SU-DHL-6 (cell line): ENCODE data around the gene DLG4.

ENCODE experiments used
- H2AFZ ChIP-seq: fragments of 200-600 bp; sonication (generic); 2 replicates; pipeline ENCODE4 v1.6.1; 2014; ENCODE audit warnings: low read depth, mild to moderate bottlenecking, moderate library complexity, mixed read lengths, antibody characterized with exemption, low read length; ENCODE audit not compliant: severe bottlenecking
- H3F3A ChIP-seq: fragments of 200-600 bp; shearing (Covaris generic); 2 replicates; pipeline ENCODE4 v1.6.0; 2016; ENCODE audit warnings: antibody characterized with exemption, mild to moderate bottlenecking; ENCODE audit not compliant: insufficient read depth
- H3K27ac ChIP-seq: fragments of 200-600 bp; sonication (generic); 2 replicates; pipeline ENCODE4 v1.5.1; 2016; ENCODE audit warnings: low read depth, mild to moderate bottlenecking, low read length, moderate library complexity, mixed read lengths
- H3K27me3 ChIP-seq: fragments of 200-600 bp; sonication (generic), shearing (Covaris generic); 2 replicates; pipeline ENCODE4 v1.6.0; 2014; ENCODE audit warnings: mild to moderate bottlenecking, low read length
- H3K36me3 ChIP-seq: fragments of 200-600 bp; sonication (generic); 2 replicates; pipeline ENCODE4 v1.6.1; 2014; ENCODE audit warnings: mild to moderate bottlenecking, low read length, mixed read lengths
- H3K4me2 ChIP-seq: fragments of 300-600, 200-600 bp; shearing (Covaris generic), sonication (generic); 2 replicates; pipeline ENCODE4 v1.6.0; 2014; ENCODE audit warnings: low read length, low read depth, mild to moderate bottlenecking; ENCODE audit not compliant: poor library complexity, severe bottlenecking
- H3K4me3 ChIP-seq: fragments of 200-600 bp; sonication (generic); 2 replicates; pipeline ENCODE4 v1.5.1; 2014; ENCODE audit warnings: antibody characterized with exemption, low read length, mild to moderate bottlenecking, mixed read lengths; ENCODE audit not compliant: insufficient read depth, poor library complexity, severe bottlenecking
- H3K79me2 ChIP-seq: fragments of 200-600 bp; sonication (generic); 2 replicates; pipeline ENCODE4 v1.6.1; 2014; ENCODE audit warnings: mild to moderate bottlenecking, low read length, moderate library complexity; ENCODE audit not compliant: insufficient read depth
- H3K9ac ChIP-seq: fragments of 200-600 bp; sonication (generic); 2 replicates; pipeline ENCODE4 v1.7.0; 2014; ENCODE audit warnings: mild to moderate bottlenecking, low read length
- H3K9me2 ChIP-seq: fragments of 200-600 bp; sonication (generic); replicated peaks from 2 replicates; pipeline ENCODE4 v1.6.1; 2014; ENCODE audit warnings: low read length; ENCODE audit not compliant: insufficient read depth
- H3K9me3 ChIP-seq: fragments of 200-600 bp; sonication (generic); 2 replicates; pipeline ENCODE4 v1.6.1; 2014; ENCODE audit warnings: low read length, mixed read lengths; ENCODE audit not compliant: insufficient read depth
- H4K20me1 ChIP-seq: fragments of 200-600 bp; sonication (generic); 2 replicates; pipeline ENCODE4 v1.6.1; 2014; ENCODE audit warnings: low read depth, mild to moderate bottlenecking, antibody characterized with exemption, low read length, moderate library complexity, mixed read lengths
- EZH2phosphoT487 ChIP-seq: fragments of 200-600 bp; sonication (generic), shearing (Covaris generic); conservative IDR thresholded peaks from 2 replicates; pipeline ENCODE4 v1.6.1; 2018; ENCODE audit warnings: mild to moderate bottlenecking, antibody characterized with exemption, low read length, moderate library complexity, mixed read lengths
- TF ChIP-seq, protein P1 (sequence below): fragments of 200-600 bp; sonication (generic); IDR thresholded peaks from one replicate; pipeline ENCODE4 v1.5.1; 2017; ENCODE audit warnings: antibody characterized with exemption, mild to moderate bottlenecking, low read length, moderate library complexity; ENCODE audit not compliant: insufficient read depth, poor library complexity, severe bottlenecking

DLG4 gene

DNA sequence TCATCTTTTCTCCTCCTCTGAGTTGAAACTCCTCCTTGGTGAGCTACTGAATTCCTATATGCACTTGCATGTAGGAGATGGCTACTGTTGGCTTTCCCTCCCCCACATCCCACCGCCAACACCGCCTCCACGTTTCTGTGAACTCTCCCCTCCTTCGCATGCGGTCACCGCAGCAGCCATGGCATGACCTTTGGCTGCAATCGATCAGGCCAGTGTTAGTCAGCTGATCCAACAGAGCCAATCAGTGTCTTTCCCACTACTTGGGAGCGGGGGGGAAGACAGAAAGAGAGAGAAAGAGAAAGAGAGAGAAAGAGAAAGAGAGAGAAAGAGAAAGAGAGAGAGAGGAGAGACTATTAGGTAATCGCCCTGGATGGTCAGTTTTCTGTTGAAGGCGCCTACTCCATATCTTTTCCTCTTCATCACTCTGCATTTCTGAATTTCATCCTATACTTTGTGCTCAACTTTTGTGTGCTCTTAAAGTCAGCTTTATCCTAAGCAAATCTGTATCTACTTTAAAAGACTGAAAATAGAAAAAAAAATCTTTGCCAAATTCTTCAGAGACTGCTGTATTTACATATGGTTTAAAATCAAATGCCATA, 63.2 kb downstream of the DLG4 start:
- Histone ChIP-seq H2AFZ (no peak overlapping the region), H3K4me2 (no peak overlapping the region), H3K9ac (no peak overlapping the region)

DNA sequence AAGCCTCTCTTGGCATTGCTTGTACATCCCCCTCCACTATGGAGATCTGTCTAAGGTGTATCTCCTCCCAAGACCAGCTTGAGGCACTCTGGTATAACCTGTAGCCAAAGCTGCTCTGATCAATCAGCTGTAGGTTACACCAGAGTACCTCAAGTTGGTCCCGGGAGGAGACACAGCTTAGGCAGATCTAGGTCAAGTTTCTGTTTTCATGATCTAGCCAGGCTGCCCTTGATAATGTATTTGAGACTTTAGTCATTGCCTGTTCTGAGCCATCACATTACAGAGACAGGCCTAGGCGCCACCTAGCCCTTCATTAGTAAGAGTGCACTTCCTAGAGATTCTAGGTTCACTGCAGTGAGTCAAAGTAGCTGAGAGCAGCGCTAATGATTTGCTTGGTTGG, 71.9 kb downstream of the DLG4 start:
- Histone ChIP-seq H3K9ac (no peak overlapping the region), H3K79me2 (no peaks in the 10 kb centered on the region), H3K9me2 (no peaks in the 10 kb centered on the region), H2AFZ (no peak overlapping the region), H3K27me3 (no peaks in the 10 kb centered on the region), H3K9me3 (no peaks in the 10 kb centered on the region), H3K36me3 (no peaks in the 10 kb centered on the region), H3K4me2 (no peak overlapping the region), H3F3A (no peaks in the 10 kb centered on the region), H4K20me1 (no peaks in the 10 kb centered on the region), H3K27ac (no peak overlapping the region), H3K4me3 (no peak overlapping the region)
- no peak for TF ChIP-seq EZH2phosphoT487
- TF ChIP-seq, protein P1, sequence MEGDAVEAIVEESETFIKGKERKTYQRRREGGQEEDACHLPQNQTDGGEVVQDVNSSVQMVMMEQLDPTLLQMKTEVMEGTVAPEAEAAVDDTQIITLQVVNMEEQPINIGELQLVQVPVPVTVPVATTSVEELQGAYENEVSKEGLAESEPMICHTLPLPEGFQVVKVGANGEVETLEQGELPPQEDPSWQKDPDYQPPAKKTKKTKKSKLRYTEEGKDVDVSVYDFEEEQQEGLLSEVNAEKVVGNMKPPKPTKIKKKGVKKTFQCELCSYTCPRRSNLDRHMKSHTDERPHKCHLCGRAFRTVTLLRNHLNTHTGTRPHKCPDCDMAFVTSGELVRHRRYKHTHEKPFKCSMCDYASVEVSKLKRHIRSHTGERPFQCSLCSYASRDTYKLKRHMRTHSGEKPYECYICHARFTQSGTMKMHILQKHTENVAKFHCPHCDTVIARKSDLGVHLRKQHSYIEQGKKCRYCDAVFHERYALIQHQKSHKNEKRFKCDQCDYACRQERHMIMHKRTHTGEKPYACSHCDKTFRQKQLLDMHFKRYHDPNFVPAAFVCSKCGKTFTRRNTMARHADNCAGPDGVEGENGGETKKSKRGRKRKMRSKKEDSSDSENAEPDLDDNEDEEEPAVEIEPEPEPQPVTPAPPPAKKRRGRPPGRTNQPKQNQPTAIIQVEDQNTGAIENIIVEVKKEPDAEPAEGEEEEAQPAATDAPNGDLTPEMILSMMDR: no peak

More for the DNA sequence above, 63.2 kb downstream of the DLG4 start:
- H3K27me3 ChIP-seq: no peaks in the 10 kb centered on the region
- no peaks in the 10 kb centered on the region for H3F3A ChIP-seq
- no peak overlapping the region for H3K27ac ChIP-seq
- no peaks in the 10 kb centered on the region for H3K79me2 ChIP-seq
- H4K20me1 ChIP-seq: no peaks in the 10 kb centered on the region
- H3K9me3 ChIP-seq: no peaks in the 10 kb centered on the region
- H3K9me2 ChIP-seq: no peaks in the 10 kb centered on the region
- no peak overlapping the region for H3K4me3 ChIP-seq
- no peak for TF ChIP-seq EZH2phosphoT487
- TF ChIP-seq, protein P1: no peak
- no peaks in the 10 kb centered on the region for H3K36me3 ChIP-seq

DNA sequence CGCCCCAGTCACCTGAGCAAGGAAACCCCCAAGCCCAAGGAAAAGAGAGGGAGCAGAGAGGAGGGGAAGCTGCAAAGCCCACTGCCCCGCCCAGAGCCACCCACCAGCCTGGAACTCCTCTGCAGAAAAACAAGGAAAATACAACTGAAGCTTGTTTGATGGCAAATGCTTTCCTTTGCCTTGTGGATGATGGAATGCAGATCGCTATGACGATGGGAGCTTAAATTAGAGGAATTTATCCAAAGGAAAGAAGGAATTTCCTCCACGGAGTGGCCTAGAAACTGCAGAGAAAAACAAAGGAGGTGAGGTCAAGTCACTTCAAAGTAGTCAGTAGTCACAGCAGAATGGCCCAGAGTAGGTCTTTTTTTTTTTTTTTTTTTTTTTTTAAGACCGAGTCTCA, 73.5 kb downstream of the DLG4 start:
- H3K9me3 ChIP-seq: no peaks in the 10 kb centered on the region
- no peaks in the 10 kb centered on the region for H4K20me1 ChIP-seq
- H3K36me3 ChIP-seq: no peaks in the 10 kb centered on the region
- no peak overlapping the region for H3K9ac ChIP-seq
- no peaks in the 10 kb centered on the region for H3K9me2 ChIP-seq
- no peak overlapping the region for H2AFZ ChIP-seq
- no peak overlapping the region for H3K4me3 ChIP-seq
- H3K79me2 ChIP-seq: no peaks in the 10 kb centered on the region
- no peaks in the 10 kb centered on the region for H3F3A ChIP-seq
- TF ChIP-seq EZH2phosphoT487: no peak
- H3K27me3 ChIP-seq: no peaks in the 10 kb centered on the region
- H3K4me2 ChIP-seq: no peak overlapping the region
- H3K27ac ChIP-seq: no peak overlapping the region

DNA sequence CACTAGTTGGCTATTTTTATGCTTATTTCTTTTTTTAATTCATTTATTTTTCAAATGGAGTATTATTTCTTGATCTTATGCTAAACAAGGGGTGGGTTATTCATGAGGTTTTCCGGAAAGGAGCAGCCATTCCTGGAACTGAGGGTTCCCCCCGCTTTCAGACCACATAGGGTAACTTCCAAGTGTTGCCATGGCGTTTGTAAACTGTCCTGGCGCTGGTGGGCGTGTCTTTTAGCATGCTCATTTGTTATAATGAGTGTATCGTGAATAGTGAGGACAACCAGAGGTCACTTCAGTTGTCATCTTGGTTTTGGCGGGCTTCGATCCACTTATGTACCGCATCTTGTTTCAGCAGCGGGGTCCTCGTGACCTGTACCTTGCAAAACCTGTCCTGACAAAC, 75.4 kb downstream of the DLG4 start:
- Histone ChIP-seq H3K9me2 (no peaks in the 10 kb centered on the region), H4K20me1 (no peaks in the 10 kb centered on the region), H3K36me3 (no peaks in the 10 kb centered on the region), H3K4me3 (no peak overlapping the region), H3K27me3 (no peaks in the 10 kb centered on the region), H3K27ac (no peak overlapping the region), H3F3A (no peaks in the 10 kb centered on the region), H3K9ac (no peak overlapping the region), H3K9me3 (no peaks in the 10 kb centered on the region), H2AFZ (no peak overlapping the region), H3K4me2 (no peak overlapping the region), H3K79me2 (no peaks in the 10 kb centered on the region)
- TF ChIP-seq, protein P1: no peak
- no peak for TF ChIP-seq EZH2phosphoT487
